ENCODE results near the gene JAKMIP3. TPM values are rescaled to one million over a fixed set of nuclear protein-coding genes. Genes with fewer than 3 reads are reported as not detected.

Gene JAKMIP3
- total and polyA plus RNA-seq, 8 donors, result 0.18 to 1.1 (median 0.44) TPM; not detected in 2

DNA sequence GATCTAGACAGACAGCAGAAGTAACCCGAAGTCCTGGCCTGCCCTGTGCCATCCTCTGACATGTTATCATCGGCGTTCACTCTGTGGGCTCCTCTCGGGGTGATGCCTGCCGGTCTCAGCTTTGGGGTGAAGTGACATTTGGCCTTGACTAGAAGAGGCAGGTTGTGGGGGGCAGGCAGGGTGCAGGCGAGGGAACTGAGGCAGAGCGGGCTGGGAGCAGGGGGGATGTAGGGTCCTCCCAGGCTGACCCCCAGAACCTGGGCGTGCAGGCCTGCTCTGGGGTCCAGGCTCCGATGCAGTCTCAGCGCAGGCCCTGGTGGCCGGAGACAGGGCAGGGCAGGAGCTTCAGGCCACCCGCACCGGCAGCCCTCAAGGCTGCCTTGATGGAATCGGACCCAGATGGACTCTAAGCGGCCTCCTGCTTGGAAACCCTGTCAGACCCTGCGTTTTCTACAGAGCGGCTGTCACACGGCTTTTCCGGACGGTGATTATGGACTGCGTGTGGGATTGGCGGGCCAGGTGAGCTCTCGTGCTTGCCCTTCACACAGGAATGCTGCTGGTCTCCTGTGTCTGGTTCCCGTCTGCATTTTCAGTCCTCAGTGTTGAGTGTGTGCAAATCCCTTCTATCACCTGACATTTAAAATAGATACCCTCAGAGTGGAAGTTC is 842 bp upstream of the JAKMIP3 start:
- DNase-seq, result no peak
- Histone ChIP-seq H3K4me3 (peak overlapping the region in 3 of 4 donors; percentile 44 to 55 (median 47)), H3K27ac (peak overlapping the region in 3 of 5 donors; percentile 63 to 71 (median 69)), H3K9me3 (no peaks in the 10 kb centered on the region), H3K36me3 (no peaks in the 10 kb centered on the region), H3K27me3 (no peaks in the 10 kb centered on the region), H3K4me1 (peaks cover 5 to 24% (median 19%) of the 10 kb centered on the region in 4 donors)
- 75 to 87% (median 82%) methylated on average over 13 to 24 of the region's 24 CpGs for WGBS, 5 donors
- intact Hi-C loops (cut with DNase I; ENCODE audit: low total_unique reads), result no loop called here
- no peak for TF ChIP-seq POLR2AphosphoS5 (IDR thresholded peaks at IDR 0.05)
- no peak for TF ChIP-seq POLR2A (IDR thresholded peaks at IDR 0.05)
- no peak for TF ChIP-seq EP300 (IDR thresholded peaks at IDR 0.05)
- TF ChIP-seq, protein P1, sequence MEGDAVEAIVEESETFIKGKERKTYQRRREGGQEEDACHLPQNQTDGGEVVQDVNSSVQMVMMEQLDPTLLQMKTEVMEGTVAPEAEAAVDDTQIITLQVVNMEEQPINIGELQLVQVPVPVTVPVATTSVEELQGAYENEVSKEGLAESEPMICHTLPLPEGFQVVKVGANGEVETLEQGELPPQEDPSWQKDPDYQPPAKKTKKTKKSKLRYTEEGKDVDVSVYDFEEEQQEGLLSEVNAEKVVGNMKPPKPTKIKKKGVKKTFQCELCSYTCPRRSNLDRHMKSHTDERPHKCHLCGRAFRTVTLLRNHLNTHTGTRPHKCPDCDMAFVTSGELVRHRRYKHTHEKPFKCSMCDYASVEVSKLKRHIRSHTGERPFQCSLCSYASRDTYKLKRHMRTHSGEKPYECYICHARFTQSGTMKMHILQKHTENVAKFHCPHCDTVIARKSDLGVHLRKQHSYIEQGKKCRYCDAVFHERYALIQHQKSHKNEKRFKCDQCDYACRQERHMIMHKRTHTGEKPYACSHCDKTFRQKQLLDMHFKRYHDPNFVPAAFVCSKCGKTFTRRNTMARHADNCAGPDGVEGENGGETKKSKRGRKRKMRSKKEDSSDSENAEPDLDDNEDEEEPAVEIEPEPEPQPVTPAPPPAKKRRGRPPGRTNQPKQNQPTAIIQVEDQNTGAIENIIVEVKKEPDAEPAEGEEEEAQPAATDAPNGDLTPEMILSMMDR (IDR thresholded peaks at IDR 0.05), result no peak

DNA sequence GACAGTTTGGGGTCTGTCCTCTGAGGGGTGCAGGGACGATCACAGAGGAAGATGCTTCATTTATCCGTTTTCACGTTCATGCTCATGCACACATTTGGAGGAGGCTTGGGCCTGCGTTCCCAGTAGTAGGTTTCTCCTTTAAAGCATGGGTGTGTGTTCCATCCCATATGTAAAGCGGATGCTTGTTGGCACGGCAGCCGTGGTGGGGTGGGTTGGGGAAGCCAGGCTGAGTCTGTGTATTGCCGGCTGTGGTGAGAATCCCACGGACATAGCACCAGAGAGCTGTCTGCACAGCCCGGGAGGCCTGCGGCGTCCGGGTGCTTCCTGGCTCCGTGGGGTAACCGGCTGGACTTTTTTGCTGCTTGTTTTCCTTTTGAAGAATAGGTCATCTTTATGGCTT is 440 bp downstream of the JAKMIP3 start:
- WGBS, 5 donors, result 45 to 59% (median 52%) methylated on average over 14 to 15 of the region's 15 CpGs
- Histone ChIP-seq H3K36me3 (no peaks in the 10 kb centered on the region), H3K27me3 (no peaks in the 10 kb centered on the region), H3K27ac (peak overlapping the region in 2 of 5 donors; percentile 69 to 71), H3K9me3 (no peaks in the 10 kb centered on the region), H3K4me1 (peaks cover 5 to 24% (median 19%) of the 10 kb centered on the region in 4 donors), H3K4me3 (peak overlapping the region; percentile 44 to 55 (median 50))
- peak in 1 of 2 donors; percentile 17 for DNase-seq
- intact Hi-C loops (cut with DNase I; ENCODE audit: low total_unique reads), result no loop called here
- TF ChIP-seq, protein P1 (IDR thresholded peaks at IDR 0.05), result no peak

DNA sequence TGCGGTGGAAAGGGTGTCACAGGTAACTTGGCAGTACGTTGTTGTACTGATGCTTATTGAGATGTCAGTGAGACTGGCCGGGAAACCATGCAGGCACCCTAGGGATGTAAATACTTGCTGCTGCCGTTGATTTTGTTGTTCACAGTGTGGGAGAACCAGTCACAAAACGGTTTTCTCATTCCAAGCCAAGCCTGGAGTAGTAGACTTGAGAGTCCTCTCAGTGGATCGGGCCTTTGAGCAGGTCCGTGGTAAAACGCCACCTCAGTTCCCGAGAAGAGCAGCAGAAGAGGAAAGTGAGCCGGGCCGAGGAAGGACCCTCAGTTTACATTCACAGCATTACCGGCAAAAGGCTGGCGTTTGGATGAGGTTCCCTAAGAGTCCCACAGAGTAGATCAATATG is 1.1 kb downstream of the JAKMIP3 start:
- no peak for DNase-seq
- no peak overlapping the region for H3K4me3 ChIP-seq
- TF ChIP-seq EP300 (IDR thresholded peaks at IDR 0.05), result no peak
- no peak for TF ChIP-seq POLR2AphosphoS5 (IDR thresholded peaks at IDR 0.05)
- TF ChIP-seq, protein P1 (IDR thresholded peaks at IDR 0.05), result no peak
- H3K27ac ChIP-seq, result peak overlapping the region in 1 of 5 donors; percentile 69
- no peaks in the 10 kb centered on the region for H3K27me3 ChIP-seq
- intact Hi-C loops (cut with DNase I; ENCODE audit: low total_unique reads), result no loop called here
- 88 to 93% (median 90%) methylated on average over 13 of the region's 13 CpGs for WGBS, 5 donors
- H3K4me1 ChIP-seq, result peaks cover 5 to 24% (median 19%) of the 10 kb centered on the region in 4 donors
- no peaks in the 10 kb centered on the region for H3K36me3 ChIP-seq
- peaks cover 0 to under 1% (median 0%) of the 10 kb centered on the region in 4 donors for H3K9me3 ChIP-seq

GRCh38 chr10:132068431-132069121 is 2.8 kb downstream of the JAKMIP3 start:
- intact Hi-C loops (cut with DNase I; ENCODE audit: low total_unique reads), result no loop called here
- 90 to 94% (median 93%) methylated on average over 13 of the region's 13 CpGs for WGBS, 5 donors
- TF ChIP-seq EP300 (IDR thresholded peaks at IDR 0.05) (no peak), POLR2AphosphoS5 (IDR thresholded peaks at IDR 0.05) (no peak), POLR2A (IDR thresholded peaks at IDR 0.05) (no peak)
- TF ChIP-seq, protein P1 (IDR thresholded peaks at IDR 0.05), result no peak

More at GRCh38 chr10:132068431-132069121, 2.8 kb downstream of the JAKMIP3 start:
- DNase-seq, result no peak
- H3K36me3 ChIP-seq, result no peaks in the 10 kb centered on the region
- no peak overlapping the region for H3K27ac ChIP-seq
- no peaks in the 10 kb centered on the region for H3K27me3 ChIP-seq
- peaks cover 0 to 15% (median 7%) of the 10 kb centered on the region in 4 donors for H3K9me3 ChIP-seq
- no peak overlapping the region for H3K4me3 ChIP-seq
- peaks cover 5 to 24% (median 19%) of the 10 kb centered on the region in 4 donors for H3K4me1 ChIP-seq
